Breast epithelium (tissue), 4 donors: ENCODE data around the gene PLEKHM3. TPM values are rescaled to one million over a fixed set of nuclear protein-coding genes. Genes with fewer than 3 reads are reported as not detected.

Experiments
- DNase-seq, 2 donors: peaks; one replicate each; pipeline ENCODE4 v3.0.0-alpha.2; 2019; ENCODE audit warnings: low spot score in 2 of 2
- H3K27ac ChIP-seq, 2 donors: fragments of 200-600 bp; sonication (generic) in 1 of 2; one replicate each; pipeline ENCODE4 v1.5.1; 2016 to 2019; ENCODE audit warnings: mild to moderate bottlenecking in 1 of 2
- H3K27me3 ChIP-seq, 2 donors: fragments of 200-600 bp; sonication (generic) in 1 of 2; one replicate each; pipeline versions ENCODE4 v1.5.1 to v1.6.0; 2017 to 2019; ENCODE audit warnings: control low read depth in 1 of 2, mild to moderate bottlenecking in 1 of 2
- H3K36me3 ChIP-seq: fragments of 200-600 bp; one replicate; pipeline ENCODE4 v1.5.1; 2019
- H3K4me1 ChIP-seq, 2 donors: fragments of 200-600 bp; sonication (generic); one replicate each; pipeline ENCODE4 v1.5.1; 2016 to 2019; ENCODE audit warnings: control low read depth in 1 of 2
- H3K4me3 ChIP-seq, 3 donors: fragments of 200-600 bp; sonication (generic); 1 replicate in 2 of 3; 2 replicates in 1 of 3; pipeline ENCODE4 v1.5.1; 2016 to 2019; ENCODE audit warnings: mild to moderate bottlenecking in 3 of 3, moderate library complexity in 2 of 3
- H3K9me3 ChIP-seq, 2 donors: fragments of 200-600 bp; sonication (generic) in 1 of 2; one replicate each; pipeline ENCODE4 v1.5.1; 2016 to 2019; ENCODE audit warnings: control low read depth in 1 of 2
- CTCF ChIP-seq, 3 donors: fragments of 450-650 bp; IDR thresholded peaks; one replicate each; pipeline ENCODE4 v1.5.1; 2016 to 2017; ENCODE audit warnings: antibody characterized with exemption in 3 of 3, mild to moderate bottlenecking in 3 of 3, moderate library complexity in 3 of 3
- POLR2A ChIP-seq: fragments of 450-650 bp; IDR thresholded peaks from one replicate; pipeline ENCODE4 v1.6.1; 2016; ENCODE audit warnings: antibody characterized with exemption, mild to moderate bottlenecking, moderate library complexity
- POLR2AphosphoS5 ChIP-seq, 3 donors: sonication (generic); formaldehyde crosslinking; IDR thresholded peaks; one replicate each; pipeline ENCODE4 v1.6.1; 2017; ENCODE audit warnings: antibody characterized with exemption in 3 of 3
- intact Hi-C: fragments of 100-400 bp; cut with DNase I; formaldehyde crosslinking; loops from one replicate; pipeline ENCODE4 v1.15.1; 2023; ENCODE audit warnings: low total_unique reads
- total RNA-seq, 3 donors: library from RNA; depleted of rRNA; stranded (reverse); fragments of >200 nt; gene quantifications; one replicate each; pipeline ENCODE4 v1.1.0, GENCODE V29; 2016

PLEKHM3 gene
- total RNA-seq, 3 donors from 2014 or later: 24.3 to 35.0 (median 29.0) TPM

GRCh38 chr2:207778298-207778882 lies 246.9 kb downstream of the PLEKHM3 start:
- Histone ChIP-seq H3K9me3 (no peaks in the 10 kb centered on the region), H3K27me3 (no peaks in the 10 kb centered on the region), H3K4me1 (no peaks in the 10 kb centered on the region), H3K4me3 (no peak overlapping the region), H3K27ac (no peak overlapping the region), H3K36me3 (no peaks in the 10 kb centered on the region)
- intact Hi-C loops: no loop called here
- no peak for TF ChIP-seq POLR2A
- no peak for TF ChIP-seq POLR2AphosphoS5 (IDR thresholded peaks at IDR 0.05)
- DNase-seq: no peak

GRCh38 chr2:207777124-207777523 lies 248.2 kb downstream of the PLEKHM3 start:
- intact Hi-C loops: no loop called here
- Histone ChIP-seq H3K9me3 (no peaks in the 10 kb centered on the region), H3K27me3 (no peaks in the 10 kb centered on the region), H3K4me3 (no peak overlapping the region), H3K4me1 (no peaks in the 10 kb centered on the region), H3K36me3 (no peaks in the 10 kb centered on the region), H3K27ac (no peak overlapping the region)
- no peak for DNase-seq
- no peak for TF ChIP-seq CTCF (IDR thresholded peaks at IDR 0.05)
- TF ChIP-seq POLR2A: no peak
- TF ChIP-seq POLR2AphosphoS5 (IDR thresholded peaks at IDR 0.05): no peak

- Histone ChIP-seq H3K27ac (no peak overlapping the region), H3K4me3 (no peak overlapping the region), H3K36me3 (no peaks in the 10 kb centered on the region), H3K27me3 (no peaks in the 10 kb centered on the region), H3K9me3 (no peaks in the 10 kb centered on the region), H3K4me1 (no peaks in the 10 kb centered on the region)
- intact Hi-C loops: no loop called here
- TF ChIP-seq POLR2AphosphoS5 (IDR thresholded peaks at IDR 0.05) (no peak), CTCF (IDR thresholded peaks at IDR 0.05) (no peak), POLR2A (no peak)
- DNase-seq: no peak
Observed at GRCh38 chr2:207775473-207775872, 249.9 kb downstream of the PLEKHM3 start.

GRCh38 chr2:207772844-207773205 lies 252.5 kb downstream of the PLEKHM3 start:
- Histone ChIP-seq H3K4me1 (peaks cover 0 to 3% of the 10 kb centered on the region in 2 donors), H3K9me3 (no peaks in the 10 kb centered on the region), H3K27me3 (no peaks in the 10 kb centered on the region), H3K4me3 (no peak overlapping the region), H3K36me3 (no peaks in the 10 kb centered on the region), H3K27ac (no peak overlapping the region)
- TF ChIP-seq POLR2AphosphoS5 (IDR thresholded peaks at IDR 0.05) (no peak), CTCF (IDR thresholded peaks at IDR 0.05) (no peak), POLR2A (no peak)
- intact Hi-C loops: no loop called here
- no peak for DNase-seq

- TF ChIP-seq POLR2AphosphoS5 (IDR thresholded peaks at IDR 0.05): no peak
- no peak for TF ChIP-seq CTCF (IDR thresholded peaks at IDR 0.05)
- no peak for TF ChIP-seq POLR2A
- peaks cover 0 to 3% of the 10 kb centered on the region in 2 donors for H3K4me1 ChIP-seq
- H3K27ac ChIP-seq: no peak overlapping the region
- H3K36me3 ChIP-seq: no peaks in the 10 kb centered on the region
- no peak for DNase-seq
- H3K27me3 ChIP-seq: no peaks in the 10 kb centered on the region
- no peak overlapping the region for H3K4me3 ChIP-seq
- intact Hi-C loops: no loop called here
- H3K9me3 ChIP-seq: no peaks in the 10 kb centered on the region
Observed at GRCh38 chr2:207772081-207772843, 253.1 kb downstream of the PLEKHM3 start.
